GM18507 (cell line): ENCODE results near the gene ALG3.

Source experiments
- DNase-seq: peaks from one replicate; pipeline ENCODE4 v3.0.0; 2011; ENCODE audit warnings: low read depth; ENCODE audit not compliant: insufficient read length; ENCODE audit errors: extremely low spot score
- FAIRE-seq: peaks from 2 replicates; lab custom pipeline; 2011; peaks lifted over from hg19 to GRCh38; lab: Jason Lieb, UNC

Gene ALG3

GRCh38 chr3:184261270-184261853 lies 12.6 kb upstream of the ALG3 start, which contains the start of gene CAMK2N2:
CAMK2N2 (minus strand) TSS chr3:184261553; CDS start chr3:184261285, 268 bp downstream.
- DNase-seq (no peak), FAIRE-seq (no peak)

GRCh38 chr3:184260724-184261269 lies 12.0 kb upstream of the ALG3 start:
- DNase-seq (no peak), FAIRE-seq (no peak)

GRCh38 chr3:184259878-184260723 lies 11.3 kb upstream of the ALG3 start:
- DNase-seq (no peak), FAIRE-seq (no peak)

GRCh38 chr3:184259396-184259877 lies 10.7 kb upstream of the ALG3 start:
- FAIRE-seq (no peak), DNase-seq (no peak)

- FAIRE-seq (no peak), DNase-seq (no peak)
These were observed 10.2 kb upstream of the ALG3 start for GRCh38 chr3:184258926-184259325.

- DNase-seq = no peak
- FAIRE-seq = no peak
These were observed 8.5 kb upstream of the ALG3 start for GRCh38 chr3:184257083-184257915.

- no peak for DNase-seq
- no peak for FAIRE-seq
These were observed 6.7 kb upstream of the ALG3 start for GRCh38 chr3:184255291-184256039.

- DNase-seq (peak; percentile 79), FAIRE-seq (peak; percentile 92)
These were observed 1.5 kb upstream of the ALG3 start for GRCh38 chr3:184250167-184250828.

- DNase-seq (peak; percentile 91), FAIRE-seq (peak; percentile 98)
These were observed 827 bp upstream of the ALG3 start, which contains the start of gene EEF1AKMT4 for GRCh38 chr3:184249412-184250166. EEF1AKMT4 (plus strand) TSS chr3:184249672; CDS start chr3:184249695, 23 bp downstream.

- no peak for FAIRE-seq
- DNase-seq = no peak
These were observed 6.5 kb downstream of the ALG3 start for GRCh38 chr3:184242297-184242685.

GRCh38 chr3:184241447-184242296 lies 7.1 kb downstream of the ALG3 start:
- no peak for FAIRE-seq
- no peak for DNase-seq

- DNase-seq (no peak), FAIRE-seq (no peak)
These were observed 7.7 kb downstream of the ALG3 start for GRCh38 chr3:184241141-184241446.

GRCh38 chr3:184240384-184241140 lies 8.2 kb downstream of the ALG3 start:
- FAIRE-seq (no peak), DNase-seq (no peak)

- DNase-seq (no peak), FAIRE-seq (no peak)
These were observed 9.1 kb downstream of the ALG3 start for GRCh38 chr3:184239708-184240107.

GRCh38 chr3:184239221-184239620 lies 9.5 kb downstream of the ALG3 start:
- DNase-seq (no peak), FAIRE-seq (no peak)

- DNase-seq = no peak
- no peak for FAIRE-seq
These were observed 10.4 kb downstream of the ALG3 start for GRCh38 chr3:184238246-184238818.
